K562 (cell line): ENCODE measurements around the gene KCNMB4.

Source experiments
- CHD1 ChIP-seq: fragments of 200-600 bp; sonication (generic); IDR thresholded peaks from one replicate; pipeline ENCODE4 v1.6.1; 2012; ENCODE audit warnings: mild to moderate bottlenecking, moderate library complexity, low read length, inconsistent platforms
- CREB1 ChIP-seq, 2 experiments: sonication (generic) in 1 of 2; formaldehyde crosslinking in 1 of 2; IDR thresholded peaks; 2 replicates each; pipeline versions ENCODE4 v1.6.1 to v1.8.0; 2012 to 2022; ENCODE audit warnings: inconsistent platforms in 1 of 2, mild to moderate bottlenecking in 1 of 2, missing genetic modification reagents in 1 of 2, moderate library complexity in 1 of 2
- EHMT2 ChIP-seq: fragments of 450-650 bp; IDR thresholded peaks from 2 replicates; pipeline ENCODE4 v1.6.1; 2018; ENCODE audit warnings: antibody characterized with exemption
- MAFF ChIP-seq: IDR thresholded peaks from 2 replicates; pipeline ENCODE4 v1.6.1; 2012; ENCODE audit warnings: low read length, improper control_type of control experiment
- POLR2A ChIP-seq: fragments of 450-650 bp; conservative IDR thresholded peaks from 2 replicates; pipeline ENCODE4 v1.6.1; 2016
- TAF15 ChIP-seq: fragments of 200-400 bp; formaldehyde crosslinking; IDR thresholded peaks from 2 replicates; pipeline ENCODE4 v1.6.1; 2017; ENCODE audit warnings: mild to moderate bottlenecking, low read depth, low read length, moderate library complexity
- USF1 ChIP-seq: sonication (generic); formaldehyde crosslinking; IDR thresholded peaks from 2 replicates; pipeline ENCODE4 v1.9.0; 2022; ENCODE audit warnings: mild to moderate bottlenecking, missing genetic modification reagents
- ZNF124 ChIP-seq: sonication (generic); formaldehyde crosslinking; IDR thresholded peaks from 2 replicates; pipeline ENCODE4 v1.8.1; 2022; ENCODE audit warnings: missing genetic modification reagents
- TF ChIP-seq, protein P1 (sequence below), 2 experiments: fragments of 450-650 bp; formaldehyde crosslinking in 1 of 2; IDR thresholded peaks; 2 replicates each; pipeline versions ENCODE4 v1.4.0 to v1.6.1; 2014 to 2020; ENCODE audit warnings: mild to moderate bottlenecking in 2 of 2, borderline replicate concordance in 1 of 2, low read depth in 1 of 2
- TF ChIP-seq, protein P2 (sequence below), 3 experiments: IDR thresholded peaks in 2 of 3; conservative IDR thresholded peaks in 1 of 3; 2 replicates each; pipeline ENCODE4 v1.5.1; 2011 to 2012; ENCODE audit warnings: low read length in 3 of 3, mild to moderate bottlenecking in 3 of 3, control low read depth in 2 of 3, improper control_type of control experiment in 1 of 3, inconsistent platforms in 1 of 3, low read depth in 1 of 3, mixed read lengths in 1 of 3, moderate library complexity in 1 of 3; ENCODE audit not compliant: insufficient read depth in 2 of 3

DNA sequence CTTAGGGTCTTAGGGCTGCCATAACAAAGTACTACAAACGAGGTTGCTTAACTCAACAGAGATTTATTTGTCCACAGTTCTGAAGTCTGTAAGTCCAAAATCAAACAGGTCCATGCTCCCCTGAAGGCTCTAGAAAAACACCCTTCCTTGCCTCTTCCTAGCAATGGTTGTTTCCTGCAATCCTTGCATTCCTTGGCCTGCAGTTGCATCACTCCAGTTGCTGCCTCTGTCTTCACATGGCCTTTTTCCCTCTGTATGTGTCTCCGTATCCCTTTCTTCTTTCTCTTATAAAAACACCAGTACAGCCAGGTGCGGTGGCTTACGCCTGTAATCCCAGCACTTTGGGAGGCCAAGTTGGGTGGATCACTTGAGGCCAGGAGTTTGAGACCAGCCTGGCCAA is 17.4 kb downstream of the KCNMB4 start:
- TF ChIP-seq, protein P1, sequence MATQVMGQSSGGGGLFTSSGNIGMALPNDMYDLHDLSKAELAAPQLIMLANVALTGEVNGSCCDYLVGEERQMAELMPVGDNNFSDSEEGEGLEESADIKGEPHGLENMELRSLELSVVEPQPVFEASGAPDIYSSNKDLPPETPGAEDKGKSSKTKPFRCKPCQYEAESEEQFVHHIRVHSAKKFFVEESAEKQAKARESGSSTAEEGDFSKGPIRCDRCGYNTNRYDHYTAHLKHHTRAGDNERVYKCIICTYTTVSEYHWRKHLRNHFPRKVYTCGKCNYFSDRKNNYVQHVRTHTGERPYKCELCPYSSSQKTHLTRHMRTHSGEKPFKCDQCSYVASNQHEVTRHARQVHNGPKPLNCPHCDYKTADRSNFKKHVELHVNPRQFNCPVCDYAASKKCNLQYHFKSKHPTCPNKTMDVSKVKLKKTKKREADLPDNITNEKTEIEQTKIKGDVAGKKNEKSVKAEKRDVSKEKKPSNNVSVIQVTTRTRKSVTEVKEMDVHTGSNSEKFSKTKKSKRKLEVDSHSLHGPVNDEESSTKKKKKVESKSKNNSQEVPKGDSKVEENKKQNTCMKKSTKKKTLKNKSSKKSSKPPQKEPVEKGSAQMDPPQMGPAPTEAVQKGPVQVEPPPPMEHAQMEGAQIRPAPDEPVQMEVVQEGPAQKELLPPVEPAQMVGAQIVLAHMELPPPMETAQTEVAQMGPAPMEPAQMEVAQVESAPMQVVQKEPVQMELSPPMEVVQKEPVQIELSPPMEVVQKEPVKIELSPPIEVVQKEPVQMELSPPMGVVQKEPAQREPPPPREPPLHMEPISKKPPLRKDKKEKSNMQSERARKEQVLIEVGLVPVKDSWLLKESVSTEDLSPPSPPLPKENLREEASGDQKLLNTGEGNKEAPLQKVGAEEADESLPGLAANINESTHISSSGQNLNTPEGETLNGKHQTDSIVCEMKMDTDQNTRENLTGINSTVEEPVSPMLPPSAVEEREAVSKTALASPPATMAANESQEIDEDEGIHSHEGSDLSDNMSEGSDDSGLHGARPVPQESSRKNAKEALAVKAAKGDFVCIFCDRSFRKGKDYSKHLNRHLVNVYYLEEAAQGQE (IDR thresholded peaks at IDR 0.05; ENCODE audit: borderline replicate concordance) = no peak
- TF ChIP-seq, protein P1 (CRISPR knock-in tag; IDR thresholded peaks at IDR 0.05; ENCODE audit: low read depth) = no peak
- TF ChIP-seq EHMT2 = no peak
- TF ChIP-seq ZNF124 (CRISPR knock-in tag) = no peak
- TF ChIP-seq TAF15 = no peak
- no peak for TF ChIP-seq USF1 (CRISPR knock-in tag)
- no peak for TF ChIP-seq POLR2A
- no peak for TF ChIP-seq MAFF
- no peak for TF ChIP-seq CREB1 (IDR thresholded peaks at IDR 0.05)
- no peak for TF ChIP-seq CREB1 (CRISPR knock-in tag; IDR thresholded peaks at IDR 0.05)
- TF ChIP-seq CHD1 = no peak
- TF ChIP-seq, protein P2, sequence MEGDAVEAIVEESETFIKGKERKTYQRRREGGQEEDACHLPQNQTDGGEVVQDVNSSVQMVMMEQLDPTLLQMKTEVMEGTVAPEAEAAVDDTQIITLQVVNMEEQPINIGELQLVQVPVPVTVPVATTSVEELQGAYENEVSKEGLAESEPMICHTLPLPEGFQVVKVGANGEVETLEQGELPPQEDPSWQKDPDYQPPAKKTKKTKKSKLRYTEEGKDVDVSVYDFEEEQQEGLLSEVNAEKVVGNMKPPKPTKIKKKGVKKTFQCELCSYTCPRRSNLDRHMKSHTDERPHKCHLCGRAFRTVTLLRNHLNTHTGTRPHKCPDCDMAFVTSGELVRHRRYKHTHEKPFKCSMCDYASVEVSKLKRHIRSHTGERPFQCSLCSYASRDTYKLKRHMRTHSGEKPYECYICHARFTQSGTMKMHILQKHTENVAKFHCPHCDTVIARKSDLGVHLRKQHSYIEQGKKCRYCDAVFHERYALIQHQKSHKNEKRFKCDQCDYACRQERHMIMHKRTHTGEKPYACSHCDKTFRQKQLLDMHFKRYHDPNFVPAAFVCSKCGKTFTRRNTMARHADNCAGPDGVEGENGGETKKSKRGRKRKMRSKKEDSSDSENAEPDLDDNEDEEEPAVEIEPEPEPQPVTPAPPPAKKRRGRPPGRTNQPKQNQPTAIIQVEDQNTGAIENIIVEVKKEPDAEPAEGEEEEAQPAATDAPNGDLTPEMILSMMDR (IDR thresholded peaks at IDR 0.05 in 2 of 3, conservative IDR thresholded peaks at IDR 0.05 in 1 of 3; ENCODE audit: insufficient read depth in 2 of 3, low read depth in 1 of 3, low read length in 3 of 3) = no peak
